SK-N-SH treated with all-trans-retinoic acid at 6 μM for 48 hours (cell line): ENCODE data around the gene DPM2.

ENCODE experiments used
- ATAC-seq: fragments of 200-7000 bp; cut with Tn5 transposase; 3 replicates; pipeline ENCODE4 v1.9.1; 2020; ENCODE audit warnings: mild to moderate bottlenecking, moderate library complexity
- ARNTL ChIP-seq: fragments of 450-650 bp; formaldehyde crosslinking; IDR thresholded peaks from 2 replicates; pipeline ENCODE4 v1.5.0; 2020; ENCODE audit warnings: low read depth, mild to moderate bottlenecking, moderate library complexity, borderline replicate concordance
- BACH2 ChIP-seq: fragments of 250-450 bp; sonication (Bioruptor Pico); IDR thresholded peaks from 2 replicates; pipeline ENCODE4 v1.9.0; 2021; ENCODE audit warnings: mild to moderate bottlenecking, borderline replicate concordance
- CREB5 ChIP-seq: fragments of 250-450 bp; sonication (Bioruptor Pico); IDR thresholded peaks from 2 replicates; pipeline ENCODE4 v1.5.1; 2020; ENCODE audit warnings: low read depth, mild to moderate bottlenecking, moderate library complexity
- CSDC2 ChIP-seq: fragments of 250-450 bp; sonication (Bioruptor Pico); IDR thresholded peaks from 2 replicates; pipeline ENCODE4 v1.5.0; 2020; ENCODE audit warnings: mild to moderate bottlenecking, moderate library complexity
- OSR1 ChIP-seq: fragments of 250-450 bp; sonication (Bioruptor Pico); IDR thresholded peaks from 2 replicates; pipeline ENCODE4 v1.8.0; 2022; ENCODE audit warnings: moderate library complexity, mild to moderate bottlenecking, inconsistent platforms
- PPARA ChIP-seq: fragments of 250-450 bp; sonication (Bioruptor Pico); IDR thresholded peaks from 2 replicates; pipeline ENCODE4 v1.5.0; 2020; ENCODE audit warnings: mild to moderate bottlenecking, borderline replicate concordance
- RARB ChIP-seq: fragments of 250-450 bp; sonication (Bioruptor Pico); IDR thresholded peaks from 2 replicates; pipeline ENCODE4 v1.8.0; 2021; ENCODE audit warnings: mild to moderate bottlenecking, moderate library complexity
- SNAI2 ChIP-seq: fragments of 250-450 bp; sonication (Bioruptor Pico); IDR thresholded peaks from 2 replicates; pipeline ENCODE4 v1.5.0; 2020; ENCODE audit warnings: mild to moderate bottlenecking, moderate library complexity
- TCF4 ChIP-seq: fragments of 250-450 bp; sonication (Bioruptor Pico); IDR thresholded peaks from 2 replicates; pipeline ENCODE4 v1.8.0; 2021; ENCODE audit warnings: mild to moderate bottlenecking, moderate library complexity, borderline replicate concordance
- TSHZ2 ChIP-seq: fragments of 250-450 bp; sonication (Bioruptor Pico); IDR thresholded peaks from 2 replicates; pipeline ENCODE4 v1.5.0; 2020; ENCODE audit warnings: mild to moderate bottlenecking, moderate library complexity
- ZC3H10 ChIP-seq: fragments of 250-450 bp; sonication (Bioruptor Pico); IDR thresholded peaks from 2 replicates; pipeline ENCODE4 v1.5.1; 2021; ENCODE audit warnings: mild to moderate bottlenecking, moderate library complexity
- ZFP3 ChIP-seq: fragments of 250-450 bp; sonication (Bioruptor Pico); IDR thresholded peaks from 2 replicates; pipeline ENCODE4 v1.5.0; 2020; ENCODE audit warnings: mild to moderate bottlenecking, moderate library complexity
- ZFP30 ChIP-seq: fragments of 450-650 bp; formaldehyde crosslinking; IDR thresholded peaks from 2 replicates; pipeline ENCODE4 v1.5.0; 2022; ENCODE audit warnings: mild to moderate bottlenecking, moderate library complexity
- ZNF565 ChIP-seq: fragments of 450-650 bp; formaldehyde crosslinking; conservative IDR thresholded peaks from 2 replicates; pipeline ENCODE4 v1.5.0; 2020; ENCODE audit warnings: low read depth, mild to moderate bottlenecking, moderate library complexity
- ZNF70 ChIP-seq: fragments of 450-650 bp; formaldehyde crosslinking; IDR thresholded peaks from 2 replicates; pipeline ENCODE4 v1.5.0; 2020; ENCODE audit warnings: mild to moderate bottlenecking, moderate library complexity
- ZNF8 ChIP-seq: fragments of 450-650 bp; formaldehyde crosslinking; IDR thresholded peaks from 2 replicates; pipeline ENCODE4 v1.5.0; 2020; ENCODE audit warnings: mild to moderate bottlenecking, moderate library complexity

The DPM2 gene

GRCh38 chr9:127905004-127905728 lies 32.5 kb downstream of the DPM2 start (continued):
- TF ChIP-seq ZNF8 (no peak), ZFP30 (no peak), ZC3H10 (CRISPR knock-in tag) (no peak), OSR1 (CRISPR knock-in tag) (no peak)
- TF ChIP-seq, all 23 proteins: peak for 0

- TF ChIP-seq CREB5 (CRISPR knock-in tag) (no peak), ARNTL (CRISPR knock-in tag) (no peak), TSHZ2 (no peak), RARB (CRISPR knock-in tag) (no peak), SNAI2 (CRISPR knock-in tag) (no peak), CSDC2 (CRISPR knock-in tag) (no peak), ZNF565 (CRISPR knock-in tag) (no peak), ZFP3 (CRISPR knock-in tag) (no peak), ZNF70 (CRISPR knock-in tag) (no peak), OSR1 (CRISPR knock-in tag) (no peak), ZC3H10 (CRISPR knock-in tag) (no peak), PPARA (CRISPR knock-in tag) (no peak)
- ATAC-seq, result no peak
Measured at GRCh38 chr9:127904561-127905003, 33.1 kb downstream of the DPM2 start.

- ATAC-seq, result no peak
- TF ChIP-seq BACH2 (CRISPR knock-in tag) (no peak), CREB5 (CRISPR knock-in tag) (no peak), ZNF70 (CRISPR knock-in tag) (no peak), PPARA (CRISPR knock-in tag) (no peak), TCF4 (CRISPR knock-in tag) (no peak), ZFP30 (no peak), RARB (CRISPR knock-in tag) (no peak)
Measured at GRCh38 chr9:127903557-127904475, 33.8 kb downstream of the DPM2 start.

- peak; percentile 72 for ATAC-seq
- no peak for TF ChIP-seq BACH2 (CRISPR knock-in tag)
- no peak for TF ChIP-seq CREB5 (CRISPR knock-in tag)
- no peak for TF ChIP-seq ZC3H10 (CRISPR knock-in tag)
- no peak for TF ChIP-seq ZNF70 (CRISPR knock-in tag)
- TF ChIP-seq ZFP3 (CRISPR knock-in tag), result no peak
Measured at GRCh38 chr9:127899128-127899943, 38.3 kb downstream of the DPM2 start, which contains the start of gene ST6GALNAC6. Gene ST6GALNAC6 (minus strand): TSS chr9:127899603. CDS start chr9:127897981, 1,622 bp downstream.
